ENCODE data around the gene EPB41. TPM values are rescaled to one million over a fixed set of nuclear protein-coding genes. Genes with fewer than 3 reads are reported as not detected.

EPB41 gene
- total RNA-seq, 2 experiments from 2014 or later = 70.3 to 79.4 TPM

- CTCF ChIA-PET = no interaction called here
- POLR2A ChIA-PET = no interaction called here
Observed at GRCh38 chr1:29113413-29114117, 199.2 kb downstream of the EPB41 start.

GRCh38 chr1:29114654-29115053 is 200.3 kb downstream of the EPB41 start:
- ChIA-PET POLR2A (no interaction called here), CTCF (interaction anchor here (0.7 to 1.2 kb wide), 2 partner anchors 93 to 233 kb away, joined by 3 to 4 read pairs; no protein-coding TSS in a partner anchor)

GRCh38 chr1:29117381-29117780 is 203.0 kb downstream of the EPB41 start:
- ChIA-PET POLR2A (interaction anchor here (0.6 kb wide), 1 partner anchor 450 kb away, joined by 3 read pairs; no protein-coding TSS in a partner anchor), CTCF (no interaction called here)

GRCh38 chr1:29119121-29119929 is 205.0 kb downstream of the EPB41 start:
- ChIA-PET CTCF (no interaction called here), POLR2A (no interaction called here)

- ChIA-PET POLR2A (no interaction called here), CTCF (interaction anchor here (0.6 to 1.0 kb wide), 2 partner anchors 79 to 114 kb away, joined by 3 to 4 read pairs; no protein-coding TSS in a partner anchor)
Observed at GRCh38 chr1:29120367-29120766, 206.0 kb downstream of the EPB41 start.

- POLR2A ChIA-PET = no interaction called here
- CTCF ChIA-PET = interaction anchor here (0.6 to 1.2 kb wide), 3 partner anchors 80 to 239 kb away, joined by 3 to 4 read pairs (median 4); no protein-coding TSS in a partner anchor
Observed at GRCh38 chr1:29120947-29121485, 206.6 kb downstream of the EPB41 start.

GRCh38 chr1:29121516-29121935 is 207.2 kb downstream of the EPB41 start:
- CTCF ChIA-PET = interaction anchor here (1.0 to 1.2 kb wide), 2 partner anchors 80 to 240 kb away, joined by 3 to 4 read pairs; no protein-coding TSS in a partner anchor

GRCh38 chr1:29121936-29122681 is 207.7 kb downstream of the EPB41 start:
- ChIA-PET CTCF (interaction anchor here (1.2 kb wide), 1 partner anchor 241 kb away, joined by 4 read pairs; no protein-coding TSS in a partner anchor), POLR2A (interaction anchor here (1.0 kb wide), 1 partner anchor 60 kb away, joined by 3 read pairs; the partner anchor contains the start of gene SRSF4)

More at GRCh38 chr1:29121516-29121935, 207.2 kb downstream of the EPB41 start:
- POLR2A ChIA-PET = interaction anchor here (1.0 kb wide), 1 partner anchor 61 kb away, joined by 3 read pairs; the partner anchor contains the start of gene SRSF4

- POLR2A ChIA-PET = interaction anchor here (1.8 kb wide), 1 partner anchor 58 kb away, joined by 5 read pairs; no protein-coding TSS in a partner anchor
Observed at GRCh38 chr1:29122682-29123052, 208.3 kb downstream of the EPB41 start.

GRCh38 chr1:29123053-29123886 is 208.9 kb downstream of the EPB41 start:
- ChIA-PET CTCF (interaction anchor here (1.2 kb wide), 1 partner anchor 57 kb away, joined by 4 read pairs; no protein-coding TSS in a partner anchor), POLR2A (interaction anchor here (1.0 to 1.8 kb wide), 2 partner anchors 23 to 57 kb away, joined by 3 to 5 read pairs; no protein-coding TSS in a partner anchor)

More at GRCh38 chr1:29122682-29123052, 208.3 kb downstream of the EPB41 start:
- CTCF ChIA-PET = no interaction called here

- CTCF ChIA-PET = interaction anchor here (1.1 to 1.2 kb wide), 3 partner anchors 14 to 79 kb away, joined by 4 to 5 read pairs (median 4); no protein-coding TSS in a partner anchor
- POLR2A ChIA-PET = interaction anchor here (0.7 to 1.8 kb wide), 4 partner anchors 24 to 919 kb away, joined by 3 to 6 read pairs (median 4); partner anchors contain the start of gene SRSF4
Observed at GRCh38 chr1:29123887-29124365, 209.6 kb downstream of the EPB41 start, which contains the start of gene TMEM200B. Gene TMEM200B, minus strand, starts transcription at chr1:29123903. Its CDS starts 2,075 bp downstream, at chr1:29121828.

GRCh38 chr1:29124366-29125236 is 210.2 kb downstream of the EPB41 start:
- ChIA-PET POLR2A (interaction anchor here (0.7 to 1.8 kb wide), 5 partner anchors 25 to 920 kb away, joined by 3 to 6 read pairs (median 3); partner anchors contain the start of gene SRSF4), CTCF (interaction anchor here (1.1 to 1.2 kb wide), 4 partner anchors 14 to 78 kb away, joined by 3 to 5 read pairs (median 4); no protein-coding TSS in a partner anchor)

- POLR2A ChIA-PET = interaction anchor here (1.8 kb wide), 1 partner anchor 57 kb away, joined by 6 read pairs; the partner anchor contains the start of gene SRSF4
Observed at GRCh38 chr1:29125237-29125641, 210.9 kb downstream of the EPB41 start.

GRCh38 chr1:29125788-29126187 is 211.4 kb downstream of the EPB41 start:
- CTCF ChIA-PET = interaction anchor here (1.2 kb wide), 1 partner anchor 31 kb away, joined by 3 read pairs; no protein-coding TSS in a partner anchor
- POLR2A ChIA-PET = interaction anchor here (1.8 kb wide), 1 partner anchor 56 kb away, joined by 6 read pairs; the partner anchor contains the start of gene SRSF4

More at GRCh38 chr1:29125237-29125641, 210.9 kb downstream of the EPB41 start:
- CTCF ChIA-PET = interaction anchor here (1.2 kb wide), 2 partner anchors 13 to 32 kb away, joined by 3 to 4 read pairs; no protein-coding TSS in a partner anchor

- CTCF ChIA-PET = no interaction called here
- POLR2A ChIA-PET = no interaction called here
Observed at GRCh38 chr1:29126198-29126597, 211.8 kb downstream of the EPB41 start.

- ChIA-PET POLR2A (no interaction called here), CTCF (no interaction called here)
Observed at GRCh38 chr1:29128739-29129138, 214.4 kb downstream of the EPB41 start.
